Spleen (tissue), 7 donors: ENCODE measurements around the gene TUBA4B.

ENCODE experiments used
- CTCF ChIP-seq, 11 experiments: fragments of 200-600 bp in 7 of 11; fragments of 450-650 bp in 4 of 11; sonication (generic) in 4 of 11; IDR thresholded peaks in 8 of 11; conservative IDR thresholded peaks in 3 of 11; 1 replicate in 7 of 11; 2 replicates in 4 of 11; pipeline versions ENCODE4 v1.4.0 to v1.8.0; 2016 to 2021; ENCODE audit warnings: antibody characterized with exemption in 11 of 11, inconsistent platforms in 4 of 11, mild to moderate bottlenecking in 1 of 11
- POLR2A ChIP-seq, 3 donors: fragments of 450-650 bp; IDR thresholded peaks; one replicate each; pipeline ENCODE4 v1.5.1; 2017; ENCODE audit warnings: antibody characterized with exemption in 3 of 3, mild to moderate bottlenecking in 1 of 3
- donor health status: DM: no; HTN: no; CAD: no; lungs with moderate emphysema.
- donor health status: DM: no; HTN: no; CAD: no.
- donor health status: DM: no; HTN: no; CAD: no.

- peak in 10 of 11 experiments; percentile 25 to 73 (median 44) for TF ChIP-seq CTCF (IDR thresholded peaks at IDR 0.05 in 8 of 11, conservative IDR thresholded peaks at IDR 0.05 in 3 of 11)
- TF ChIP-seq POLR2A (IDR thresholded peaks at IDR 0.05) = peak; percentile 93 to 99 (median 98)
Observed at GRCh38 chr2:219253753-219254589, 928 bp downstream of the TUBA4B start, which contains the start of gene TUBA4A.
